K562 treated with DMSO at 1 percent for 24 hours (cell line): ENCODE measurements around the gene ADPRH. TPM values are rescaled to one million over a fixed set of nuclear protein-coding genes. Genes with fewer than 3 reads are reported as not detected.

ENCODE experiments used
- total RNA-seq: library from RNA; unstranded; fragments of 300-600 nt; gene quantifications from 2 replicates; pipeline ENCODE4 v1.2.3, GENCODE V29; 2022; ENCODE audit warnings: low read depth; ENCODE audit not compliant: insufficient read depth

The ADPRH gene
- 2.7 and 4.0 TPM in 2 replicates for total RNA-seq

GRCh38 chr3:119579366-119580066 lies at the start of gene ADPRH:
ADPRH (plus strand) TSS chr3:119579492; CDS start chr3:119582170, 2,678 bp downstream.

GRCh38 chr3:119559441-119559963 lies 19.8 kb upstream of the ADPRH start, which contains the start of gene CD80:
CD80 (minus strand) TSS chr3:119559614; CDS start chr3:119557728, 1,886 bp downstream.

GRCh38 chr3:119597548-119598288 lies 18.4 kb downstream of the ADPRH start, which contains the start of gene PLA1A:
PLA1A (plus strand) TSS chr3:119597885; CDS start chr3:119597914, 29 bp downstream.

Other genes with a start within 250 kb of the ADPRH start
- 10.4 and 20.5 TPM in 2 replicates for gene TMEM39A, start 115.9 kb upstream of the ADPRH start, total RNA-seq
- gene POGLUT1, start 110.5 kb upstream of the ADPRH start, total RNA-seq, result 3.6 and 5.9 TPM in 2 replicates
- gene TIMMDC1, start 80.9 kb upstream of the ADPRH start, total RNA-seq, result 70.1 and 78.3 TPM in 2 replicates
- 22.0 and 27.1 TPM in 2 replicates for gene CD80, start 19.9 kb upstream of the ADPRH start, total RNA-seq
- not detected in 2 replicates for gene PLA1A, start 18.4 kb downstream of the ADPRH start, total RNA-seq
- 0.56 and 0.64 TPM in 2 replicates for gene POPDC2, start 81.1 kb downstream of the ADPRH start, total RNA-seq
- gene COX17, start 97.9 kb downstream of the ADPRH start, total RNA-seq, result 57.0 and 60.1 TPM in 2 replicates
- gene CFAP91, start 123.5 kb downstream of the ADPRH start, total RNA-seq, result not detected in 2 replicates
- not detected in 2 replicates for gene NR1I2, start 202.6 kb downstream of the ADPRH start, total RNA-seq